GM19043 (cell line): ENCODE data around the gene OLIG2.

Source experiments
- ATAC-seq: cut with Tn5 transposase; IDR thresholded peaks from one replicate; pipeline ENCODE4 v1.9.1; 2021; ENCODE audit warnings: low read depth; ENCODE audit not compliant: unreplicated experiment

The OLIG2 gene

GRCh38 chr21:33032434-33033047 lies 6.8 kb downstream of the OLIG2 start:
- ATAC-seq, result no peak

GRCh38 chr21:33033094-33033951 lies 7.6 kb downstream of the OLIG2 start:
- no peak for ATAC-seq

- no peak for ATAC-seq
Measured at GRCh38 chr21:33033961-33034413, 8.3 kb downstream of the OLIG2 start.

- ATAC-seq, result no peak
Measured at GRCh38 chr21:33035147-33035546, 9.4 kb downstream of the OLIG2 start.

- no peak for ATAC-seq
Measured at GRCh38 chr21:33036430-33037162, 10.9 kb downstream of the OLIG2 start.

GRCh38 chr21:33037501-33037900 lies 11.8 kb downstream of the OLIG2 start:
- no peak for ATAC-seq

- ATAC-seq, result no peak
Measured at GRCh38 chr21:33039536-33039935, 13.8 kb downstream of the OLIG2 start.

- no peak for ATAC-seq
Measured at GRCh38 chr21:33040215-33040614, 14.5 kb downstream of the OLIG2 start.

- ATAC-seq, result no peak
Measured at GRCh38 chr21:33041981-33042380, 16.2 kb downstream of the OLIG2 start.

GRCh38 chr21:33042812-33043211 lies 17.1 kb downstream of the OLIG2 start:
- no peak for ATAC-seq

- no peak for ATAC-seq
Measured at GRCh38 chr21:33046455-33046854, 20.7 kb downstream of the OLIG2 start.

GRCh38 chr21:33047231-33047630 lies 21.5 kb downstream of the OLIG2 start:
- ATAC-seq, result no peak

GRCh38 chr21:33051925-33052324 lies 26.2 kb downstream of the OLIG2 start:
- no peak for ATAC-seq

GRCh38 chr21:33053951-33054350 lies 28.2 kb downstream of the OLIG2 start:
- ATAC-seq, result no peak

GRCh38 chr21:33055991-33056390 lies 30.3 kb downstream of the OLIG2 start:
- no peak for ATAC-seq

- no peak for ATAC-seq
Measured at GRCh38 chr21:33057385-33057940, 31.7 kb downstream of the OLIG2 start.

- no peak for ATAC-seq
Measured at GRCh38 chr21:33058527-33058926, 32.8 kb downstream of the OLIG2 start.

GRCh38 chr21:33058957-33059356 lies 33.2 kb downstream of the OLIG2 start:
- no peak for ATAC-seq

GRCh38 chr21:33059380-33059841 lies 33.7 kb downstream of the OLIG2 start:
- no peak for ATAC-seq

GRCh38 chr21:33061233-33061632 lies 35.5 kb downstream of the OLIG2 start:
- ATAC-seq, result no peak

- ATAC-seq, result no peak
Measured at GRCh38 chr21:33063375-33063883, 37.7 kb downstream of the OLIG2 start.
